NB4 (cell line): Measurements from ENCODE around the gene STX1B.
A peak's percentile ranks its signal among the peaks of the same experiment; 100 is the strongest.

Source experiments
- DNase-seq: peaks from one replicate; pipeline ENCODE4 v3.0.0; 2010; ENCODE audit warnings: low read depth
- H3K4me3 ChIP-seq: one replicate; pipeline ENCODE4 v1.5.1; 2011; ENCODE audit warnings: mild to moderate bottlenecking, low read depth, low read length, moderate library complexity
- MAX ChIP-seq: IDR thresholded peaks from 2 replicates; pipeline ENCODE4 v1.6.1; 2011; ENCODE audit warnings: low read depth, low read length
- MYC ChIP-seq: IDR thresholded peaks from 2 replicates; pipeline ENCODE4 v1.6.1; 2011; ENCODE audit warnings: low read depth, low read length
- POLR2A ChIP-seq: IDR thresholded peaks from 2 replicates; pipeline ENCODE4 v1.6.1; 2011; ENCODE audit warnings: mild to moderate bottlenecking; ENCODE audit not compliant: insufficient read length; ENCODE audit errors: extremely low read depth
- TF ChIP-seq, protein P1 (sequence below): IDR thresholded peaks from one replicate; pipeline ENCODE4 v1.5.1; 2012; ENCODE audit warnings: low read depth, low read length

Gene STX1B

GRCh38 chr16:30950516-30951065 lies 59.8 kb downstream of the STX1B start:
- no peak for DNase-seq
- H3K4me3 ChIP-seq = peak overlapping the region; percentile 83
- TF ChIP-seq MYC (no peak), POLR2A (no peak), MAX (no peak)
- TF ChIP-seq, protein P1, sequence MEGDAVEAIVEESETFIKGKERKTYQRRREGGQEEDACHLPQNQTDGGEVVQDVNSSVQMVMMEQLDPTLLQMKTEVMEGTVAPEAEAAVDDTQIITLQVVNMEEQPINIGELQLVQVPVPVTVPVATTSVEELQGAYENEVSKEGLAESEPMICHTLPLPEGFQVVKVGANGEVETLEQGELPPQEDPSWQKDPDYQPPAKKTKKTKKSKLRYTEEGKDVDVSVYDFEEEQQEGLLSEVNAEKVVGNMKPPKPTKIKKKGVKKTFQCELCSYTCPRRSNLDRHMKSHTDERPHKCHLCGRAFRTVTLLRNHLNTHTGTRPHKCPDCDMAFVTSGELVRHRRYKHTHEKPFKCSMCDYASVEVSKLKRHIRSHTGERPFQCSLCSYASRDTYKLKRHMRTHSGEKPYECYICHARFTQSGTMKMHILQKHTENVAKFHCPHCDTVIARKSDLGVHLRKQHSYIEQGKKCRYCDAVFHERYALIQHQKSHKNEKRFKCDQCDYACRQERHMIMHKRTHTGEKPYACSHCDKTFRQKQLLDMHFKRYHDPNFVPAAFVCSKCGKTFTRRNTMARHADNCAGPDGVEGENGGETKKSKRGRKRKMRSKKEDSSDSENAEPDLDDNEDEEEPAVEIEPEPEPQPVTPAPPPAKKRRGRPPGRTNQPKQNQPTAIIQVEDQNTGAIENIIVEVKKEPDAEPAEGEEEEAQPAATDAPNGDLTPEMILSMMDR = no peak

GRCh38 chr16:30949650-30950515 lies 60.6 kb downstream of the STX1B start:
- DNase-seq = peak; percentile 94
- peak; percentile 76 for TF ChIP-seq MYC
- TF ChIP-seq, protein P1 = peak; percentile 11
- peak; percentile 55 for TF ChIP-seq POLR2A
- peak; percentile 45 for TF ChIP-seq MAX
- H3K4me3 ChIP-seq = peak overlapping the region; percentile 83

- peak; percentile 10; the same call in 1 of the 2 replicates for TF ChIP-seq MAX
- TF ChIP-seq, protein P1 = no peak
- peak; percentile 69 for TF ChIP-seq POLR2A
- TF ChIP-seq MYC = 0 out of 2 replicates have a peak, but pooled peaks have one; percentile 13
- H3K4me3 ChIP-seq = peak within 1 kb of the TSS; percentile 83
- DNase-seq = peak; percentile 88
Observed at GRCh38 chr16:30948667-30949649, 61.5 kb downstream of the STX1B start, which contains the start of gene ORAI3. TSS of gene ORAI3 (plus strand) at chr16:30949068. CDS start at chr16:30949290, 222 bp downstream.

DNA sequence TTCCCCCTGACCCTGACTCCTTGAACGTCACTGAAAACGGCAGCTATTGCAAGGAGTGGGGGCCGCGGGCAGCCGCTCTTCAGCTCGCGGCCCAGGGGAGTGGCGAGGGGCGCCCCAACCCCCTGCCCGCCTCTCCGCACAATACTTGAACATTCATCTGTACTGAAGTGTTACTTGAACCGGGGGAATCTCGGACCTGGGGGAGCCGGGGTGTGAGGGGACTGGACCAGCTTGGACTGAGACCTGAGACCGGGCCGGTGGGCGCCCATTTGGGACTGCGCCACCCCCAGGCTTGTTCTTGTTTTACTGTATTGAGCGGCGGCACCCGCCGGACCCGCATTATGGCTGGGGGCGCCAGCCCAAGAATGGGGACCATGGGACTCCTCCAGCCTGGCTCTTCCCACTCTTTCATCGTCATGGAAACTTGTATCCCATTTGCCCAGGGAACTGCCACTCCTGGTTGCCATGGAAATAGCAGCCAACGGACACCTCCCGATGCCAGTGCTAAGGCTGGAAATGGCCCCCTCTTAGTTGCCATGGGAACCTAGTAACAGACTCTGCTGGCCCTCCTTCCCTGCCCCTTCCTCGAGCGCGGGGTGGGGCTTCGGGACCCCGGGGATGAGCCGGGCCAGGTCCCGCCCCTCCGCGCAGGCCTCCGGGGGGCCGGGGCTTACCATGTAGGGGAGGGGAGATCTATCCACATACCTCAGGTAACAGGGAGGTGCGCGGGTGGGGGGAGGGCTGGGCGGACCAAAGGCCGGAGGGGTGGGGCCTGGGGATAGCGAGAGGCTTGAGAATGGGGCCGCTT lies 62.4 kb downstream of the STX1B start:
- H3K4me3 ChIP-seq = peak overlapping the region; percentile 83
- no peak for TF ChIP-seq MAX
- no peak for TF ChIP-seq POLR2A
- no peak for TF ChIP-seq MYC
- TF ChIP-seq, protein P1 = no peak
- DNase-seq = peak; percentile 51
